GM19193 (cell line): ENCODE measurements around the gene AMFR.

Experiments
- POLR2A ChIP-seq: IDR thresholded peaks from 4 replicates; pipeline ENCODE4 v1.6.1; 2011; ENCODE audit not compliant: insufficient read depth, insufficient read length; ENCODE audit errors: extremely low read depth

The AMFR gene

DNA sequence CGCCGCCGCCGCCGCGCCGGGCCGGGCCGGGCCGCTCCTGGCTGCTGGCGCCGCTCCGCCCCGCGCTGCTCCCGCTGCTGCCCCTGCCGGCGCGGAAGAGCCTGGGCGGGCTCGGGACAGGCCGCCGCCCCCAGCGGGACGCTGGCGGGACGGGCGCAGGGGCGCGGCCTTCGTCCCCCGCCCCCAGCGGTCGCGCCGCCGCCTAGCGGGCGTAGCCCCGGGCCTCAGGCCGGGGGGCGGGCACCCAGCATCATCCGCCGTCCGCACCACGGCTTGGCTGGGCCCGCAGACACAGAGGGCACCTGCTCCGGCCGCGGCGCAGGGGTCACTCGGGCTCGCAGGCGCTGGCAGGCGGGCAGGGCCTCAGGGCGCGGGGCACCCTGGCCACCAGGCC, at the start of gene AMFR:
TSS of gene AMFR (minus strand) at position 107 of the 394 bp plus-strand sequence. CDS start 218 bp downstream, outside the sequence.
- TF ChIP-seq POLR2A, result peak; percentile 34

DNA sequence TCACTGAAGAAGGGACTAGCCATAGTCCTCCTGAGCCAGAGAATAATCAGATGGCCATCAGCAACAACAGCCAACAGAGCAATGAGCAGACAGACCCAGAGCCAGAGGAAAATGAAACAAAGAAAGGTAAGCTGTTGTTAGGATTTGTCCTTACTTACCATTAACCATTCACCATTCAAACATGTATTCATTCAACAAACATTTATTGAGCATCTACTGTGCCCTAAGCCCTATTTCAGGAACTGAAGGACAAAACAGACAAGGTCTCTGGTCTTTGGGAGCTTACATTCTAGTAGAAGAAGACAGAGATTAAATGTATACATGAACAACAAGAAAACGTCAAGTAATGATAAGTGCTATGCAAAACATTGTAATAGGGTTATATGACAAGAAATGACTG, 45.3 kb upstream of the AMFR start:
- TF ChIP-seq POLR2A, result no peak

GRCh38 chr16:56470232-56470631, 44.9 kb upstream of the AMFR start:
- TF ChIP-seq POLR2A, result no peak

- TF ChIP-seq POLR2A, result no peak
These were observed 44.4 kb upstream of the AMFR start for GRCh38 chr16:56469748-56470147.

DNA sequence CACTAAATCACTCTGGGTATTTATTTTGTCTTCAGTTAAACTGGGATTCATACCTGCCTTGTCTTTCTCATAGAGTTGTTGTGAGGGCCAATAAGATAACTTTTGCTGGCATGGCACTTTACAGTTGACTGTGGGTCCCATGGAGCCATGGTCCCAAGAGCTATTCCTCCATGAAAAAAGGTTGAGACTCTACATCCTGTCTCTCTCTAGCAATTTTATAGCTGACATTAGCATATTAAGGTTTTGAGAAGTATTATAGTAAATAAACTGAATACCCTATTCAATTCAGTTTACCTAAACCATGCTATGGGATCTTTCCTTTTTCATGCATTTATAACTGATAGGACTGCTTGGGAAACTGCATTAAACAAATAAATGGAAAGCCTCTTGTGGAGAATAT, 43.5 kb upstream of the AMFR start:
- TF ChIP-seq POLR2A, result no peak

DNA sequence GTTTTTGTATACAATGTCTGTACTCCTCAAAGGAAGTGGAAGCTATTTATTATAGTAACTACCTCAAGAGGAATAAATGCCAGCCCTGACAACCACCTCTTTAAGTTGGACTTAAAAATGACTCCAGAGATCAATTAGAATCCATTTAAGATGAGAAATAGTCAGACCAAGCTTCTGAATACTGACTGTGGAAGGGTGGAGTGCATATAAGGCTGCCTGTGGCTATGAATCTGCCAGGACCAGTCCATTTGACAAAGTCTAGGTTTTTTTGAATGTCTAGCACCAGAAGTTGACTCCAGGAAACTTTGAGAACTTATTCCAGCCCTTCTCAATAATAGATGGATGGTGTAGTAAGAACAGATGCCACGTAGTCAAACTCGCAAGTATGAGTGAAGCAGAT, 41.0 kb upstream of the AMFR start:
- TF ChIP-seq POLR2A, result no peak

GRCh38 chr16:56463153-56463552, 37.8 kb upstream of the AMFR start:
- no peak for TF ChIP-seq POLR2A

GRCh38 chr16:56462064-56462796, 36.9 kb upstream of the AMFR start:
- TF ChIP-seq POLR2A, result no peak

- TF ChIP-seq POLR2A, result no peak
These were observed 34.8 kb upstream of the AMFR start for GRCh38 chr16:56460101-56460500.

- TF ChIP-seq POLR2A, result no peak
These were observed 32.7 kb upstream of the AMFR start for GRCh38 chr16:56457927-56458470.

- no peak for TF ChIP-seq POLR2A
These were observed 26.7 kb upstream of the AMFR start for GRCh38 chr16:56451753-56452689.

- peak; percentile 82 for TF ChIP-seq POLR2A
These were observed 25.8 kb upstream of the AMFR start, which contains the start of the genes NUDT21 and OGFOD1 for GRCh38 chr16:56450986-56451752. TSS of gene NUDT21 (minus strand) at chr16:56451332. CDS start at chr16:56451202, 130 bp downstream. TSS of gene OGFOD1 (plus strand) at chr16:56451554. CDS start at chr16:56451613, 59 bp downstream.

DNA sequence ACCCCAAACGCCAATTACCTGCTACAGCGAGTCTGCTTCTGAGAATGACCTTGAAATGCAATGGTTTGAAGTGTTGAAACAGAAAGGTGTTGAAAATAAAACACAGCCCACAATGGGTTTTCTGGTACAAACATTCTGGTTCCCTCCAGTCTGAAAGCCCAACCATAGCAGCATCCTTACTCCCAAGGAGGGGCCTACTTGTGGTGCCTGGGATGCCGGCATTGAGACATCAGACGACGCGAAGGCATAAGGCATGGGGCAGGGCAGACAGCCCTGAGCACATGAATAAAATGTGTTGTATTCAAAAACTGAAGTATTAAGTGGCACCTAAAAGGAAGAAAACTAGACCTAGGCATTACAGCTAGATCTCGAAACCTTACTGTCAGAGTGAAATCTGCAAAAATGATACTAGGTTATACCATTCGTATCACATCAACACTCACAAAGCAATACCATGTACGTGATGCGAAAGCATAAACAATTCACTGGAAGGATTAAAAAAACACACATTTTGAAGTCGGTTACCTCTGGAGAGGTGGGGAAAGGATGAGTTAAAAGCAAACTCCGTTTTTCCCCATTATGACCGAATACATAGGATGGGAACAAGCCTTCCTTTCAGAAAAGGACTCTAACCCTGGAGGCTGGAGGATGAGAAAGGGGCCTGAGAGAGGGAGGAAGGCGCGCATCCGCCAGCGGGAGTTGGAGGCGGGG, 25.1 kb upstream of the AMFR start:
- no peak for TF ChIP-seq POLR2A

GRCh38 chr16:56448005-56448404, 22.7 kb upstream of the AMFR start:
- TF ChIP-seq POLR2A, result no peak

- TF ChIP-seq POLR2A, result no peak
These were observed 21.9 kb upstream of the AMFR start for GRCh38 chr16:56447286-56447685.

DNA sequence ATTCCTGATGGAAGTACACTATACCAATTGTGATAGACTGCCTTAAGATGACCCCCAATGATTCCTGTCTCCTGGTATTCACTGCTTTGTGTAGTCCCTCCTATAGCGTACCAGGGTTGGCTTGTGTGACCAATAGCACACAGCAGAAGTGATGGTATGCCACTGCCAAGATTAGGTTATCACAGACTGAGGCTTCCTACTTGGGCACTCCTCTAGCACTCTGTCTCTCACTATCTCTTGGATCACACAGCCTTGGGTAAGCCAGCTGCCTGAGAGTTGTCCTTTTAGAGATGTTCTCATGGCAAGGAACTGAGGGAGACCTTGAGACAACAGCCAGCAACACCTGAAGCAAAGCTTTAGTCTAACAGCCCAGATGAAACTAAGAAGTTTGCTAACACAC, 12.7 kb upstream of the AMFR start:
- no peak for TF ChIP-seq POLR2A
